ENCODE results near the gene TNS3.

Gene TNS3

GRCh38 chr7:47256016-47256415, 325.9 kb downstream of the TNS3 start:
- no peak for DNase-seq (ENCODE audit: low spot score)

DNA sequence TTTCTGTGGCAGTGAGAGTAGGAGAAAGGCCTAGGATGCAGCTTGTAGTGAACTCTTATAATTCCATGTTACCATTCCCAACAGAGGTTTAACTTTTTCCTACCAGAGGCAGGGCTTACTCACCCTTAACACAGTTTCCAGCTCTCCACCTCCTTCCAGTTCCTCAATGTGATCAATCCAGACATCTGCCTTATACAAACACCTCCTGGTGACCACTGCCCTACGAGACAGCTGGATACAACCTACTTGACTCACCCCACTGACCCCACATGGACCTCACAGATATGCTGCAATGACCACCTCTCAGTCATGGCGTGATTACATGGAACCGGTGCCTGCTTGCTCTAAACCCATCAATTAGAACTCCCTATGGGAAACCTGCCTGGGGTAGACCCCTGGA, 326.5 kb downstream of the TNS3 start:
- no peak for DNase-seq (ENCODE audit: low spot score)

- DNase-seq (ENCODE audit: low spot score): no peak
These were observed 326.9 kb downstream of the TNS3 start for GRCh38 chr7:47255007-47255406.

DNA sequence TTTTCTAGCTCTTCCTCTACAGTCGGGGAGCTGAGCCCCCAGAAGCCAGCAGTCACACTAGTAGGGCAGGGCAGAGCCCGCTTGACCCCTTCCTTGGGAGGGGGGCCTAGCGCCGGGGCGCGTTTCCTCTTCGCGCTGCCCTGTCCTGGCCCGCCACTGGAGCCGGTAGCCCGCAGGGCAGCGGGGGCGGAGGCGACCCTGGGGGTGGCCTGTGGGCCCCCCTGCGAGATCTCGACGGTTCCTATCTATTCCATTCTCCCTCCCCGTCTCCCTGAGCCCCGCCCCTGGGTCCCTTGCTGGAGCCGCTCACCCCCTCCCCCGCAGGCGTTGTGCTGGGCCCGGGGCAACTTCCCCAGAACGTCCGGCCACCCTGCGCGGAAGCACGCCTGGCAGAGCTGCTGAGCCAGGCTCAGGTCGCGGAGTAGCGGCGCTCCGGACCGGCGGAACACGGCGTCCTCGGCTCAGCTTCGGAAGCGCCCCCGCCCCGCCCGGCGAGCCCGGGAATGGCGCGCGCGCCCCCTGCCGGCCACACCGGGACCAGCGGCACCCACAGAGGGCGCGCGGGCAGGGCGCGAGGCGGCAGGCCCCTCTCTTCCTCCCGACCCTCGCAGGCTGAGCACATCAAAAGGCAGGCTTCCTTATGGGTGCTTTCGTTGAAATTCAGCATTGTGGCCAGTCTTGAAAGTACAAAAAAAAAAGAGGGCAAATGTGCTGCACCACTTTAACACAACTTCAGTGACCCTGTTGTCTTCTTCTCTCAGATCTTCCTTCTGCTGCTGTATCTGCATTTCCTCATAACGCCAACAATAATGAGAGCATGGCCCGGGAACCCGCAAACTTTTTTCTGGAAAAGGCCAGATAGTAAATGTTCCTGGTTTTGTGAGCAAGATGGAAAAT, 327.6 kb downstream of the TNS3 start:
- DNase-seq (ENCODE audit: low spot score): peak; percentile 95

DNA sequence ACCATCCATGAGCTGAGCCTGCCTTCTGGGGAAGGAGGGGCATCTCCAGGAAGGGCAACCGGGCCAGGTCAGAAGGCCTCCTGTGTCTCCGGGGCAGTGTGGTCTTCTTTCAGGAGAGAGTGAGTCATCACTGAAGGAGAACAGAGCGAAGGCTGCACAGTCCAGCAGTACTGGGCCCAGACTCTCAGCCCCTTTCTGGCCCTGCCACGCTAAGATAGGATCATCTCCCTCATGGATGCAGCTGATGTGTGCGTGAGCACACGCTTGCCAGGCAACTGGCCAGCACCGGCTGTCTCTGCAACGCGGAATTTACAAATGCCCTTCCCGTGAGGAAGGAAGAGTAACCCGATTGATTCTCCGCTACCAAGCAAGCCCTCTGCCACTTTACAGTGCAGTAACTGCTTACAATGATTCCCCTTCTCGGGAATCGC, 328.2 kb downstream of the TNS3 start:
- peak; percentile 84 for DNase-seq (ENCODE audit: low spot score)

DNA sequence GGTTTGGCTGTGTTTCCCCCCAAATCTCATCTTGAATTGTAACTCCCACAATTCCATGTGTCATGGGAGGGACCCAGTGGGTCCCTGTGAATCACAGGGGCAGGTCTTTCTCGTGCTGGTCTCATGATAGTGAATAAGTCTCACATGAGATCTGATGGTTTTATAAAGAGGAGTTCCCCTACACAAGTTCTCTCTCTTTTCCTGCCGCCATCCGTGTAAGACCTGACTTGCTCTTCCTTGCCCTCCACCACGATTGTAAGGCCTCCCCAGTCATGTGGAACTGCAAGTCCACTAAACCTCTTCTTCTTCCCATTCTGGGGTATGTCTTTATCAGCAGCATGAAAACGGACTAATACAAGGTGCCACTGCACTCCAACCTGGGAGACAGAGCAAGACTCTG, 329.2 kb downstream of the TNS3 start:
- no peak for DNase-seq (ENCODE audit: low spot score)

DNA sequence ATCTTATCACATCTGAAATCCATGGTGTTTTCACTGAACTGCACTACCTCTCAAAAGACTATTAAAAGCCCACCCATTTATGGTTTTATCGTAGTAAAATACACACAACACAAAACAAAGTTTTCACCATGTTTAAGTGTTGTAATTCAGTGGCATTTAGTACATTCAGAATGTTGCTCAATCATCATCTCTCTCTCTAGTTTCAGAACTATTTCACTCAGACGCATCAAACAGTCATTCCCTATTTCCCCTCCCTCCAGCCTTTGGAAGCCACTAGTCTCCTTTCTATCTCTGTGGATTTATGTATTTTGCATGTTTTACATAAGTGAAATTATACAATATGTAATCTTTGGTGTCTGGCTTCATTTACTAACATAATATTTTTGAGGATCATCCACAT, 332.6 kb downstream of the TNS3 start:
- DNase-seq (ENCODE audit: low spot score): no peak

GRCh38 chr7:47248797-47249196, 333.1 kb downstream of the TNS3 start:
- no peak for DNase-seq (ENCODE audit: low spot score)

DNA sequence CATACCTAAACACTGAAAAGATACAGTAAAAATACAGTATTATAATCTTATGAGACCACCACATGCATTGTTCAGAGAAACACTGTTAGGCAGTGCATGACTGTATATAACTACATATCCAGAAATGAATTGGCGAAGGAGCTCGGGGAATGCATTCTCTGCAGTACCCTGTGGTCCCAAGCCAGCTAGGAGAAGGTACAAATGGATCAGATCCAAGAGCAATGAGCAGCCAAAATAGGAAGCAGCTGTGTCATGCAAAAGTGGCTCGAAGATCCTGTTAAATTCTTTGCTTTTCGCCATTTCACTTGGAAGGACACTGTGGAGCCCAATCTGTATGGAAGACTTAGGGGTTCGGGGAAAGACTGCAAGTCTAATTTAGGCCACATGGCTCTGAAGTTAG, 334.8 kb downstream of the TNS3 start:
- no peak for DNase-seq (ENCODE audit: low spot score)

GRCh38 chr7:47244692-47245091, 337.2 kb downstream of the TNS3 start:
- DNase-seq (ENCODE audit: low spot score): no peak

DNA sequence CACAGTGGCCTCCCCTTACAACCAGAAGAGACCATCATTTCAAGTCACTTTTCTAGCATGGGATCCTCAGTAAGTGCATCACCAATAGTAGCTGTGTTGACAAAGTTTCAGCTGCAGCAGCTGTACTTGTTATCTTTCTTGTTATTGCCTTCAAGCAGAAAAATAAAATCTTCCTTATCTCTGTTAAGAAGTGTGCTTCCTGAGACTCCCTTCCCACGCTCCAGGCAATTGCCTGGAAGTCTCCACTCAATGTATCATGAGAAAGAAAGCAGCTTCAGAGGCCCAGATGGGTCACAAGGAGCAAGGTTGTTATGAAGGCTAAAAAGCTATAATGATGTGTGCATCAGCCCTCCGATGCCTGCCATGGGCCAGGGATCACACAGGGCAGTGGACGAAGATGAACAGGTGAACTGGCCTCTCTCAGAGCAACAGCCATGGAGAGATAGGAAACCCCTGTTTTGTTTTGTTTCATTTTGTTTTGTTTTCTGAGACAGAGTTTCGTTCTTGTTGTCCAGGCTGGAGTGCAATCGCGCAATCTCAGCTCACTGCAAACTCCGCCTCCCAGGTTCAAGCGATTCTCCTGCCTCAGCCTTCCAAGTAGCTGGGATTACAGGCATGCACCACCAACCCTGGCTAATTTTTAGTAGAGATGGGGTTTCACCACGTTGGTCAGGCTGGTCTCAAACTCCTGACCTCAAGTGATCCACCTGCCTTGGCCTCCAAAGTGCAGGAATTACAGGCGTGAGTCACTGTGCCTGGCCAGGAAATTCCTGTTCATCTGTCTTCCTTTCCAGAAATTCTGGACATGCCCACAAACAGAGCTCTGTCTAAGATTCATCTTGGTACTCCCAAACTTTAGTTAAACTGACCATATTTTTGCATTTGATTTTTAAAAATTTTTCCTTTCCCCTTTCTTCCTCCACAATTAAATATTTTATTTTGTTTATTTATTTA, 340.5 kb downstream of the TNS3 start:
- no peak for DNase-seq (ENCODE audit: low spot score)

GRCh38 chr7:47239931-47240421, 341.9 kb downstream of the TNS3 start:
- peak; percentile 52 for DNase-seq (ENCODE audit: low spot score)

- DNase-seq (ENCODE audit: low spot score): no peak
These were observed 342.9 kb downstream of the TNS3 start for GRCh38 chr7:47239034-47239433.

DNA sequence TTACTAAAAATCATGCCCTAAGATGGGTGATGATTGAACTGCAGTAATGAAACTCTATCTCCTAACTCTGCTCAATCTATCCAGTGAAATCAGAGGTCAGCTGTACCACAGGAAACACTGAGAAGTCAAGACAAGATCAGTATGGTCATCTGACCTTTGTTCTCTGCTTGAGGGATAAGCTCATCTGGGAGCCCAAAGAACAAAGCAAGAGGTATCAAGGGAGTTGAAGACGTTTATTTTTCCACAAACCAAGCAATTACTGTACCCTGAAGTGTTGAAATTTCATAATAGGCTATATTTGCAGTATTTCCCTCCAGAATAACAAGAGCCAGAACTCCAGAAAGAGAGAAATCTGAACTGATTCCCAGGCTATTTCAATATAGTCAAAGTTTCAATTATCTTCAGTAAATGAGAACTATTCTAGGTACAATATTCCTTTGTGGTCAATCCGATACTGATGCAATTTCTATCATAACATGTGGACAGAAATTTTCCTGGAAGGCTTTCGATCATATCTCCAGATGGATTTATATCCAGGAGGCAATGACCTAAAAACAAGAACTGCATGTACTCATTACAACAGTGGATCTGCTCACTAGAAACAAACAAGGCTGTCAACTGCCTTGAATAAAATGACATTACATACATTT, 345.3 kb downstream of the TNS3 start:
- no peak for DNase-seq (ENCODE audit: low spot score)

DNA sequence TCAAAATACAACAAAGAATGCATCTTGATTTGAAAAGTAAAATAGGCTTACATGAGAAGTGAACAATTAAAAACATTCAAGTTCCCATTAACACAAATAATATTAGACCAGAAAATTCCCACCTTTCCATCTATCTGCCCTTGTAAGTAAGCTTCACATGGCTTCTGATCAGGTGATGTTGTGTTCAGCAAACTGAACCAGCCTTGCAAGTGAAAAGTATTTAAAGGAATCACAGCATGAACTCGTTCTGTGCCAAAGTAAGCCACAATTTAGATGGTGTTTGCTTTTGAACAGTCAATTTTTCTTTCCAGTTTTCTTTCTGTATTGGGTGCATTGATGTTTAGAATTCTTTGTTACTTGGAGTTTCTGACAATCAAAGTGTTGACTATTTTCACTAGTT, 347.9 kb downstream of the TNS3 start:
- no peak for DNase-seq (ENCODE audit: low spot score)

GRCh38 chr7:47232751-47233412, 349.0 kb downstream of the TNS3 start:
- DNase-seq (ENCODE audit: low spot score): peak; percentile 45

DNA sequence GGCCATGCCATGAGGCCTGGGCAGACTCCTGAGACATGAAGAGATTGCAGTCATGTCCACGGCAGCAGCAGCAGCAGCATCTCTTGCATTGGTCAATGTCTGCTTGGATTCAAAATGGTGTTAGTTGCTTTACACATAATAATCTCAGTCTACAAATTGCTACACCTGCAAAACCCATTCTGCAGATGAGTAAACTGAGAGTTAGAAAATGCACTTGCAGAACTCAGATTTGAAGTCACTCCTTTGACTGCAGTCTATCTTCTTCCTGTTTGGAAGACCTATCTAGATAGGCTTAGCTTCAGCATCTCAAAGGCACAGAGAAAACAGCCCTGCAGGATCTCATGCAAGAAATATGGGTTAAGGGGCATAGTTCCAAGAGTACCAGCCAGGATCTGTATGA, 350.3 kb downstream of the TNS3 start:
- DNase-seq (ENCODE audit: low spot score): no peak

DNA sequence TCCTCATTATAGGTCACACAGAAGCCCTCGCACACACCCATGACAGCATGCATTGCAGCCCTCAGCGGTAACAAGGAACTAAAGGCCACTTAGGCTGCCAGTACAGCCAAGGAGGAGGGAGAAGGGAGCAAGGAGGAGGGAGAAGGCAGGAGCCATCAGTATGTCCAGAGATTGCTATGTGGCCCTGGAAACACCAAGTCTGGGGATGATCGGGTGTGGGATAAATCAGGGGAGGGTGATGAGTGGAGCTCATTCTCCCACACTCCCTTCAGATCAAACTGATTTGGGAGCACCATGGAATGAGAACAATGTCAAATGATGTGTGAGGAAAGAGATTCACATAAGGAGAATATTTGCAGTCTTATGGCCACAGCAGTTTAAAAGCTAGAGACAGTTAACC, 350.9 kb downstream of the TNS3 start:
- no peak for DNase-seq (ENCODE audit: low spot score)

GRCh38 chr7:47228386-47229014, 353.4 kb downstream of the TNS3 start:
- no peak for DNase-seq (ENCODE audit: low spot score)

- DNase-seq (ENCODE audit: low spot score): peak; percentile 59
These were observed 354.1 kb downstream of the TNS3 start for GRCh38 chr7:47227762-47228177.

- no peak for DNase-seq (ENCODE audit: low spot score)
These were observed 355.2 kb downstream of the TNS3 start for GRCh38 chr7:47226696-47227095.
